HEK293T (cell line): Measurements from ENCODE around the gene HPCAL1.

Source experiments
- CTCF ChIA-PET: fragments of 350-600 bp; formaldehyde crosslinking; extraction: SDS; loops from one replicate; lab custom pipeline; 2021; ENCODE audit warnings: antibody characterized with exemption, inconsistent platforms; lab: Yijun Ruan, JAX
- POLR2A ChIA-PET: fragments of 350-600 bp; formaldehyde crosslinking; extraction: SDS; loops from one replicate; lab custom pipeline; 2020; ENCODE audit warnings: antibody characterized with exemption, inconsistent platforms; lab: Yijun Ruan, JAX
- DNase-seq: peaks from one replicate; pipeline ENCODE4 v3.0.0; 2012; ENCODE audit warnings: mixed read lengths; ENCODE audit errors: extremely low spot score
- ARNT ChIP-seq: fragments of 450-650 bp; IDR thresholded peaks from 2 replicates; pipeline ENCODE4 v1.6.1; 2017; ENCODE audit warnings: mild to moderate bottlenecking
- BHLHE40 ChIP-seq: fragments of 450-650 bp; IDR thresholded peaks from 2 replicates; pipeline ENCODE4 v1.6.1; 2016; ENCODE audit warnings: mild to moderate bottlenecking, moderate library complexity, borderline replicate concordance
- CTBP1 ChIP-seq: fragments of 450-650 bp; IDR thresholded peaks from 2 replicates; pipeline ENCODE4 v1.6.1; 2016; ENCODE audit warnings: borderline replicate concordance
- ELF4 ChIP-seq: fragments of 450-650 bp; IDR thresholded peaks from 2 replicates; pipeline ENCODE4 v1.6.1; 2017; ENCODE audit warnings: antibody characterized with exemption
- FOXA1 ChIP-seq: fragments of 450-650 bp; IDR thresholded peaks from 2 replicates; pipeline ENCODE4 v1.6.1; 2016; ENCODE audit warnings: mild to moderate bottlenecking
- FOXK2 ChIP-seq: fragments of 450-650 bp; IDR thresholded peaks from 2 replicates; pipeline ENCODE4 v1.6.1; 2016; ENCODE audit warnings: mild to moderate bottlenecking
- FOXM1 ChIP-seq: fragments of 450-650 bp; IDR thresholded peaks from 2 replicates; pipeline ENCODE4 v1.6.1; 2017; ENCODE audit warnings: mild to moderate bottlenecking, borderline replicate concordance
- HDGF ChIP-seq: fragments of 450-650 bp; IDR thresholded peaks from 2 replicates; pipeline ENCODE4 v1.6.1; 2017; ENCODE audit warnings: antibody characterized with exemption, borderline replicate concordance
- L3MBTL2 ChIP-seq: fragments of 450-650 bp; conservative IDR thresholded peaks from 2 replicates; pipeline ENCODE4 v1.6.1; 2016; ENCODE audit warnings: mild to moderate bottlenecking
- LEF1 ChIP-seq: fragments of 450-650 bp; IDR thresholded peaks from 2 replicates; pipeline ENCODE4 v1.6.1; 2017; ENCODE audit warnings: mild to moderate bottlenecking, borderline replicate concordance
- NFRKB ChIP-seq: fragments of 450-650 bp; IDR thresholded peaks from 2 replicates; pipeline ENCODE4 v1.6.1; 2016; ENCODE audit warnings: mild to moderate bottlenecking, moderate library complexity
- PKNOX1 ChIP-seq: fragments of 450-650 bp; IDR thresholded peaks from 2 replicates; pipeline ENCODE4 v1.6.1; 2016
- SP1 ChIP-seq: fragments of 450-650 bp; IDR thresholded peaks from 2 replicates; pipeline ENCODE4 v1.6.1; 2017
- SUZ12 ChIP-seq: fragments of 450-650 bp; IDR thresholded peaks from 2 replicates; pipeline ENCODE4 v1.6.1; 2016; ENCODE audit warnings: mild to moderate bottlenecking
- TARDBP ChIP-seq: fragments of 450-650 bp; IDR thresholded peaks from 2 replicates; pipeline ENCODE4 v1.6.1; 2016
- ZNF384 ChIP-seq: fragments of 450-650 bp; IDR thresholded peaks from 2 replicates; pipeline ENCODE4 v1.6.1; 2016

The HPCAL1 gene

GRCh38 chr2:10356439-10356811 lies 53.7 kb downstream of the HPCAL1 start:
- DNase-seq: no peak
- CTCF ChIA-PET: no interaction called here
- POLR2A ChIA-PET: no interaction called here
- TF ChIP-seq ARNT: no peak
- no peak for TF ChIP-seq FOXM1
- TF ChIP-seq NFRKB: no peak
- no peak for TF ChIP-seq ZNF384
- no peak for TF ChIP-seq PKNOX1
- no peak for TF ChIP-seq SUZ12
- no peak for TF ChIP-seq TARDBP
- TF ChIP-seq LEF1: no peak
- no peak for TF ChIP-seq FOXK2
- no peak for TF ChIP-seq FOXA1
- no peak for TF ChIP-seq HDGF
- TF ChIP-seq L3MBTL2: no peak
- TF ChIP-seq SP1: no peak
- no peak for TF ChIP-seq CTBP1
- no peak for TF ChIP-seq ELF4

GRCh38 chr2:10357193-10358169 lies 54.8 kb downstream of the HPCAL1 start:
- TF ChIP-seq ELF4 (no peak), TARDBP (no peak), CTBP1 (no peak), HDGF (no peak), ARNT (no peak), SP1 (no peak), L3MBTL2 (no peak), PKNOX1 (no peak), LEF1 (no peak), FOXA1 (no peak), FOXK2 (no peak), SUZ12 (no peak), FOXM1 (no peak), ZNF384 (no peak), BHLHE40 (no peak)
- no peak for DNase-seq
- POLR2A ChIA-PET: no interaction called here
- CTCF ChIA-PET: no interaction called here

- ChIA-PET POLR2A (no interaction called here), CTCF (no interaction called here)
- TF ChIP-seq NFRKB (no peak), FOXA1 (no peak), LEF1 (no peak), ARNT (no peak), HDGF (no peak), FOXM1 (no peak), ZNF384 (no peak)
- DNase-seq: no peak
Observed at GRCh38 chr2:10359246-10359645, 56.5 kb downstream of the HPCAL1 start.

GRCh38 chr2:10359731-10360329 lies 57.1 kb downstream of the HPCAL1 start:
- ChIA-PET CTCF (no interaction called here), POLR2A (no interaction called here)
- DNase-seq: no peak
- no peak for TF ChIP-seq LEF1
- TF ChIP-seq ELF4: no peak
- TF ChIP-seq HDGF: no peak
- TF ChIP-seq SUZ12: no peak
- TF ChIP-seq TARDBP: no peak
- TF ChIP-seq ARNT: no peak
- no peak for TF ChIP-seq PKNOX1
- TF ChIP-seq ZNF384: no peak
- TF ChIP-seq FOXM1: no peak
- no peak for TF ChIP-seq FOXK2
- TF ChIP-seq CTBP1: no peak
- no peak for TF ChIP-seq BHLHE40
- no peak for TF ChIP-seq L3MBTL2
- no peak for TF ChIP-seq SP1
- TF ChIP-seq NFRKB: no peak

- DNase-seq: no peak
- TF ChIP-seq ZNF384 (no peak), PKNOX1 (no peak), FOXA1 (no peak), FOXM1 (no peak)
- POLR2A ChIA-PET: no interaction called here
- CTCF ChIA-PET: no interaction called here
Observed at GRCh38 chr2:10360460-10360849, 57.8 kb downstream of the HPCAL1 start.
